Measurements from ENCODE around the gene UBC.

The UBC gene

DNA sequence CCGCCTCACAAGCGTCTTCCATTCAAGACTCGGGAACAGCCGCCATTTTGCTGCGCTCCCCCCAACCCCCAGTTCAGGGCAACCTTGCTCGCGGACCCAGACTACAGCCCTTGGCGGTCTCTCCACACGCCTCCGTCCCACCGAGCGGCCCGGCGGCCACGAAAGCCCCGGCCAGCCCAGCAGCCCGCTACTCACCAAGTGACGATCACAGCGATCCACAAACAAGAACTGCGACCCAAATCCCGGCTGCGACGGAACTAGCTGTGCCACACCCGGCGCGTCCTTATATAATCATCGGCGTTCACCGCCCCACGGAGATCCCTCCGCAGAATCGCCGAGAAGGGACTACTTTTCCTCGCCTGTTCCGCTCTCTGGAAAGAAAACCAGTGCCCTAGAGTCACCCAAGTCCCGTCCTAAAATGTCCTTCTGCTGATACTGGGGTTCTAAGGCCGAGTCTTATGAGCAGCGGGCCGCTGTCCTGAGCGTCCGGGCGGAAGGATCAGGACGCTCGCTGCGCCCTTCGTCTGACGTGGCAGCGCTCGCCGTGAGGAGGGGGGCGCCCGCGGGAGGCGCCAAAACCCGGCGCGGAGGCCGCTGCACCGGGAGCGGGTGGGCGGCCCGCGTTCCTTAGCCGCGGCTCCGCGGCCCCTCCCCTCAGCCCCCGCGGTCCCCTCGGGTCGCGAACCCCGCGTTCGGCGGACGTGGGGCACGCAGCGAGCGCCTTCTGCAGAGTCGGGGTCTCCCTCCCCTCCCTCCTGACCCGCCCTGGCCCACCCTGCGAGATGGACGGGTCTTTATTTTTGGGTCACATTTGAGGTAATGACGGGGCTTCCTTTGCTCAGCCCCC, at the start of gene UBC:
UBC (minus strand) TSS at position 259 of the 847 bp plus-strand sequence. CDS start 879 bp downstream, outside the sequence.
- Histone ChIP-seq H3K9me3 (ENCODE audit: low read depth, low read length) (peaks cover 9% of the 10 kb centered on the region; the same call in 1 of the 2 replicates), H3K4me3 (peak within 1 kb of the TSS; percentile 97), H3K27ac (peak within 1 kb of the TSS; percentile 100), H3K36me3 (ENCODE audit: insufficient read depth, low read length) (peaks cover 31% of the 10 kb centered on the region), H3K9ac (ENCODE audit: insufficient read length) (peak within 1 kb of the TSS; percentile 100)
- DNase-seq (ENCODE audit: low read depth, low spot score), result peak; percentile 83
- TF ChIP-seq POLR2AphosphoS5 (IDR thresholded peaks at IDR 0.05; ENCODE audit: borderline replicate concordance, low read depth, low read length) (peak; percentile 100), FOXP2 (optimal IDR thresholded peaks at IDR 0.05; ENCODE audit: control extremely low read depth, extremely low read length, insufficient read depth) (peak; percentile 89), EZH2 (IDR thresholded peaks at IDR 0.05) (no peak)

DNA sequence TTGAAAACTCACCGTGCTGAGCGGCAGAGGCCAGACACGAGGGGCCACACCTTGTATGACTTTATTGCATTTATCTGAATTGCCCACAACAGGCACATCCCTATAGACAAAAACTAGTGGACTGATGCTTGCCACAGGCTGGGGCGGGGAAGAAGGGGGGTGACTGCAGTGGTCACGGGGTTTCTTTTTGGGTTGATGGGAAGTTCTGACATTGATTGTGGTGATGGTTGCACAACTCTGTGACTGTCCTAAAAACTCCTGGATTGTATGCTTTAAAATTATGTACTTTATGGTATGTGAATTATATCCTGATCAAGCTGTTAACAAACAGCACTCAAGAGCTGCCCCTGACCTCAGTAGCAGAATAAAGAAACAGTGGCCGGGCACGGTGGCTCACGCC, 48.8 kb upstream of the UBC start:
- no peak overlapping the region for H3K4me3 ChIP-seq
- no peaks in the 10 kb centered on the region for H3K9me3 ChIP-seq (ENCODE audit: low read depth, low read length)
- DNase-seq (ENCODE audit: low read depth, low spot score), result no peak
- no peak for TF ChIP-seq FOXP2 (optimal IDR thresholded peaks at IDR 0.05; ENCODE audit: control extremely low read depth, extremely low read length, insufficient read depth)
- no peak overlapping the region for H3K9ac ChIP-seq (ENCODE audit: insufficient read length)
- H3K36me3 ChIP-seq (ENCODE audit: insufficient read depth, low read length), result peaks cover 68% of the 10 kb centered on the region
- no peak overlapping the region for H3K27ac ChIP-seq

DNA sequence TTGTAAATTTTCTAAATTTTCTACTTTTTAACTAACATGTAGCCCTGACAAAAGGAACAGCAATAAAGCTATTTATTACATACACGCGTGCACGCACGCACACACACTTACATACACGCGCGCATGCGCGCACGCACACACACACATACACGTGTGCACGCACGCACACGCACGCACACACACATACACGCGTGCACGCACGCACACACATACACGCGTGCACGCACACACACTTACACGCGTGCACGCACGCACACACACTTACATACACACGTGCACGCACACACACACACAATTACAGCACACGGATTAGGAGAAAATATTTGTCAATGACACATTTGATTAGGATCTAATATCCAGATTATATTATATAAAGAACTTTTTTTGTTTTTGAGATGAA, 46.6 kb upstream of the UBC start:
- no peak overlapping the region for H3K9ac ChIP-seq (ENCODE audit: insufficient read length)
- TF ChIP-seq EZH2 (IDR thresholded peaks at IDR 0.05) (no peak), POLR2AphosphoS5 (IDR thresholded peaks at IDR 0.05; ENCODE audit: borderline replicate concordance, low read depth, low read length) (no peak), FOXP2 (optimal IDR thresholded peaks at IDR 0.05; ENCODE audit: control extremely low read depth, extremely low read length, insufficient read depth) (no peak)
- no peaks in the 10 kb centered on the region for H3K9me3 ChIP-seq (ENCODE audit: low read depth, low read length)
- H3K36me3 ChIP-seq (ENCODE audit: insufficient read depth, low read length), result peaks cover 69% of the 10 kb centered on the region
- DNase-seq (ENCODE audit: low read depth, low spot score), result no peak
- H3K4me3 ChIP-seq, result no peak overlapping the region
- no peak overlapping the region for H3K27ac ChIP-seq

DNA sequence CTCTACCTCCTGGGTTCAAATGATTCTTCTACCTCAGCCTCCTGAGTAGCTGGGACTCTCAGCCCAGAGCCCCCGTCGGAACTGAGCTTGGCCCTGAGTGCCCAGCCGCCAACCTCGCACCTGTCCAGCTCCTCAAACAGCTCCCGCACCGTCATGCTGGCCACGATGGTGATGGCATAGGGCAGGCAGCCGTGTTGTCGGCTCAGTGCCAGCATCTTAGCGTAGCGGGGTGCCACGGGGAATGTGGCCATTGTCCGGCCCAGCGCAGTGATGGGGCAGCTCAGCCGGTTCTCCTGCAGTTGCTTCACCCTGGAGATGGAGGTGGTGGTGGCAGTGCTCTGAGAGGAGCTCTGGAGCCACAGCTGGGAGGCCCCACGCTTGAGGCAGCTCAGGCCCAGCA, 42.1 kb upstream of the UBC start:
- TF ChIP-seq FOXP2 (optimal IDR thresholded peaks at IDR 0.05; ENCODE audit: control extremely low read depth, extremely low read length, insufficient read depth), result no peak
- TF ChIP-seq POLR2AphosphoS5 (IDR thresholded peaks at IDR 0.05; ENCODE audit: borderline replicate concordance, low read depth, low read length), result no peak
- TF ChIP-seq EZH2 (IDR thresholded peaks at IDR 0.05), result no peak
- no peak overlapping the region for H3K9ac ChIP-seq (ENCODE audit: insufficient read length)
- no peaks in the 10 kb centered on the region for H3K9me3 ChIP-seq (ENCODE audit: low read depth, low read length)
- H3K4me3 ChIP-seq, result no peak overlapping the region
- no peak for DNase-seq (ENCODE audit: low read depth, low spot score)
- H3K36me3 ChIP-seq (ENCODE audit: insufficient read depth, low read length), result peaks cover 48% of the 10 kb centered on the region
- H3K27ac ChIP-seq, result no peak overlapping the region

DNA sequence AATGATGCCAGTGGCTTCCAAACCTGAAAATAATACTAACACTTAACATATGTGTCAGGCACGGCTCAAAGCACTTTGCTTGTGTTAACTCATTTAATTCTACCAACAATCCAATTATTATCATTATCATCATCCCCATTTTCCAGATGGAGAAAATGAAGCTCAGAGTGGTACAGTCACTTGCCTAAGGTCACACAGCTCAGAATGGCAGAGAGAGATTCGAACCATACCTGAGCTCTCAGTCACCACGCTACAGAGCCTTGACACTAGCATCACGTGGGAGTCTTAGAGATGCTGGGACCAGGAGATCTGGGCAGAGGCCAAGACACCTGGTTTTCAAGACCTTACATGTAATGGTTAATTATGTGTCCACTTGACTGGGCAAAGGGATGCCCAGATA, 40.3 kb upstream of the UBC start:
- DNase-seq (ENCODE audit: low read depth, low spot score), result no peak

DNA sequence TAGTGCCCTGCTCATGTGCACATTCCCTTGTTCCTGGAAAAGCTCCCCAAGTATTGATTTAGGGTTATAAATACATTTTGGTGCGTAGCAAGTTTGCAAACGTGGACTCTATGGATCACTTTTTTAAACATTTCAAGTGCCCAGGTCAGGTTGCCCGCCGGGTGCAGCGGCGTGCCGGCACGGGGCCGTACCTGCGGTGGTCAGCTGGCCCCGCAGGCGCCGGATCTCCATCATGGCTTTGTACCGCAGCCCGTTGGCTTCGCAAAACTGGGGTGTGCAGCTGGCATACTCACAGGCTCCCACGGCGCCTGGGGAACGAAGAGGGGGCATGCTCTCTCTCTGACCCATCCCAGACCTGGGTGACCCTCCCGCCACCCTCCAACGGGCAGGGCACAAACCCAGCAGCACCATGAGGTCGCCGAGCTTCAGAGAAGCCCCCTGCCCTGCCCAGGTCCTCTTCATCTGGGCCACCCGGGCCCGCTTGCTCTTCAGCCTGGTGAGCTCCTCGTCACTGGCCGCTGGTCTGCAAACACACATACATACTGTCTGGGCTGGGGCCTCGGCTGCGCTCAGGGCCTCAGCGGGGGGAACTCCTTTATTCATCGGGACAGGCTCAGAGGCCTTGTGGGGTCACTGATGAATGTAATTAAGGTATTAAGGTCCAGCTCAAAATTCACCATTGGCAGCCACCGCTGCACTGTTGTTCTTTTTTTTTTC, 39.4 kb upstream of the UBC start:
- Histone ChIP-seq H3K9me3 (ENCODE audit: low read depth, low read length) (no peaks in the 10 kb centered on the region), H3K36me3 (ENCODE audit: insufficient read depth, low read length) (peaks cover 45% of the 10 kb centered on the region), H3K27ac (no peak overlapping the region), H3K9ac (ENCODE audit: insufficient read length) (no peak overlapping the region), H3K4me3 (no peak overlapping the region)
- TF ChIP-seq FOXP2 (optimal IDR thresholded peaks at IDR 0.05; ENCODE audit: control extremely low read depth, extremely low read length, insufficient read depth) (no peak), POLR2AphosphoS5 (IDR thresholded peaks at IDR 0.05; ENCODE audit: borderline replicate concordance, low read depth, low read length) (no peak), EZH2 (IDR thresholded peaks at IDR 0.05) (no peak)
- no peak for DNase-seq (ENCODE audit: low read depth, low spot score)

More for the DNA sequence above, 40.3 kb upstream of the UBC start:
- Histone ChIP-seq H3K36me3 (ENCODE audit: insufficient read depth, low read length) (peaks cover 44% of the 10 kb centered on the region), H3K4me3 (no peak overlapping the region), H3K9me3 (ENCODE audit: low read depth, low read length) (no peaks in the 10 kb centered on the region), H3K9ac (ENCODE audit: insufficient read length) (no peak overlapping the region), H3K27ac (no peak overlapping the region)
- TF ChIP-seq FOXP2 (optimal IDR thresholded peaks at IDR 0.05; ENCODE audit: control extremely low read depth, extremely low read length, insufficient read depth), result no peak
- TF ChIP-seq EZH2 (IDR thresholded peaks at IDR 0.05), result no peak
- TF ChIP-seq POLR2AphosphoS5 (IDR thresholded peaks at IDR 0.05; ENCODE audit: borderline replicate concordance, low read depth, low read length), result no peak

DNA sequence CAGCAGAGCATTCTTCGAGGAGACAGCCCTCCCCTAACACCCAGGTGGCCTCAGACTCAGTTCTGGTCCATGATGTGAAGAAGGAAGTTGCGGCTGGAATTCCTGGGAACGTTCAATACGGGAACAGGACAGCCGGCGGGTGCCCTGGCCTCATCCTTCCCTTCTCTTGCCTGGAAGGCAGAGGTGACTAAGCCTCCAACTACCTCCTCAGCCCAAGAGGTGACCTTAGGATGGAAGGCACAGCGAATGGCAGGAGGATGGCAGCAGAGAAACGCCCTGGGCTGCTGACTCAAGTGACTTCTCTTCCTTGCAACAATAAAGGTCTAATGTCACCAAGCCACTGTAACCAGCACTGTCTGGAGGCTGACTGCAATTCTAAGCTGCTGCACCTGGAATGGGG, 38.4 kb upstream of the UBC start:
- Histone ChIP-seq H3K9me3 (ENCODE audit: low read depth, low read length) (no peaks in the 10 kb centered on the region), H3K27ac (no peak overlapping the region), H3K36me3 (ENCODE audit: insufficient read depth, low read length) (peaks cover 46% of the 10 kb centered on the region), H3K9ac (ENCODE audit: insufficient read length) (no peak overlapping the region), H3K4me3 (no peak overlapping the region)
- TF ChIP-seq FOXP2 (optimal IDR thresholded peaks at IDR 0.05; ENCODE audit: control extremely low read depth, extremely low read length, insufficient read depth) (no peak), EZH2 (IDR thresholded peaks at IDR 0.05) (no peak), POLR2AphosphoS5 (IDR thresholded peaks at IDR 0.05; ENCODE audit: borderline replicate concordance, low read depth, low read length) (no peak)
- no peak for DNase-seq (ENCODE audit: low read depth, low spot score)

DNA sequence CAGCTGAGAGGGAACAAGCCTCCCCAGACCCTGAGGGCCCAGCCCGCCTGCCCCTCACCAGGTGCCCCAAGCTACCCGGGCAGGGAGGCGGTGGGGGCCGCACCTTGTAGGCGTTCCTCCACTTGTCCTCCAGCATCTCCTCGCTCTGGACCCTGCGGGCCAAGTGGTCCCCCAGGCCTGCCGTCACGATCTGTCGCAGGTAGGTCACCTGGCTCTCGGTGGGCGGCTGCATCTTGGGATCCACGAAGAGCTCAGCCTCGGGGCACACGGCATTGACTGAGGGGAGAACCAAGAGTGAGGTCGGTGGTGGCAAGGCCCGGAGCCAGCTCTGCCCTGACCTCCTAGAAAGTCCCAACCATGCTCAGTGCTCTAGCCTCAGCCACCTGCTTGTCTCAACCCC, 37.8 kb upstream of the UBC start:
- H3K9ac ChIP-seq (ENCODE audit: insufficient read length), result no peak overlapping the region
- no peaks in the 10 kb centered on the region for H3K9me3 ChIP-seq (ENCODE audit: low read depth, low read length)
- H3K4me3 ChIP-seq, result no peak overlapping the region
- no peak for TF ChIP-seq EZH2 (IDR thresholded peaks at IDR 0.05)
- DNase-seq (ENCODE audit: low read depth, low spot score), result no peak
- H3K27ac ChIP-seq, result no peak overlapping the region
- peaks cover 51% of the 10 kb centered on the region for H3K36me3 ChIP-seq (ENCODE audit: insufficient read depth, low read length)
